Measurements from ENCODE around the gene VGLL2.

DNA sequence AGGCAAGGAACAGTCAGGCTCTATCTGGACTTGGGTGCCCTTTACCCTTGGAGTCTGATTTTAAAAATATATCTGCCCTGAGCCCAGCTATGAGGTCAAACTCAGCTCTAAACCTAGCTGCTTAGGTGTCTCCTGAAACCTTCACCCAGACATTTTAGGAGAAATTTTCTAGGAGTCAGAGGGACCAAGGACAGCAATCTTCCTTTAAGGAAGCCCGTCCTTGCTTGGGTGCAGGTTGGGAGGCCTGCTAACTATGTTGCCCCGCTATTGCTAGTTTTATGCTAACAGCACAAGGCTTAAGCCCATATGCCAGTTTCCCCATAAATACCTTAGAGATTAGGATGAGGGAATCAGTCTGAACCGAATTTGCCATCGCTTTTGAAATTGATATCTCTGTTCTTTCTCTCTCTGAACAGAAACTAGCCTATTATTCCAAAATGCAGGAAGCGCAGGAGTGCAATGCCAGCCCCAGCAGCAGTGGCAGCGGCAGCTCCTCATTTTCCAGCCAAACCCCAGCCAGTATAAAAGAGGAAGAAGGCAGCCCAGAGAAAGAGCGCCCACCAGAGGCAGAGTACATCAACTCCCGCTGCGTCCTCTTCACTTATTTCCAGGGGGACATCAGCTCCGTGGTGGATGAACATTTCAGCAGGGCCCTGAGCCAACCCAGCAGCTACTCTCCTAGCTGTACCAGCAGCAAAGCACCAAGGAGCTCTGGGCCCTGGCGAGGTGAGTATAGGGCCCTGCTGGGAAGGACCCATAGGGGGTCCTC, 2.6 kb downstream of the VGLL2 start:
- TF ChIP-seq, protein P1, sequence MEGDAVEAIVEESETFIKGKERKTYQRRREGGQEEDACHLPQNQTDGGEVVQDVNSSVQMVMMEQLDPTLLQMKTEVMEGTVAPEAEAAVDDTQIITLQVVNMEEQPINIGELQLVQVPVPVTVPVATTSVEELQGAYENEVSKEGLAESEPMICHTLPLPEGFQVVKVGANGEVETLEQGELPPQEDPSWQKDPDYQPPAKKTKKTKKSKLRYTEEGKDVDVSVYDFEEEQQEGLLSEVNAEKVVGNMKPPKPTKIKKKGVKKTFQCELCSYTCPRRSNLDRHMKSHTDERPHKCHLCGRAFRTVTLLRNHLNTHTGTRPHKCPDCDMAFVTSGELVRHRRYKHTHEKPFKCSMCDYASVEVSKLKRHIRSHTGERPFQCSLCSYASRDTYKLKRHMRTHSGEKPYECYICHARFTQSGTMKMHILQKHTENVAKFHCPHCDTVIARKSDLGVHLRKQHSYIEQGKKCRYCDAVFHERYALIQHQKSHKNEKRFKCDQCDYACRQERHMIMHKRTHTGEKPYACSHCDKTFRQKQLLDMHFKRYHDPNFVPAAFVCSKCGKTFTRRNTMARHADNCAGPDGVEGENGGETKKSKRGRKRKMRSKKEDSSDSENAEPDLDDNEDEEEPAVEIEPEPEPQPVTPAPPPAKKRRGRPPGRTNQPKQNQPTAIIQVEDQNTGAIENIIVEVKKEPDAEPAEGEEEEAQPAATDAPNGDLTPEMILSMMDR (IDR thresholded peaks at IDR 0.05 in 4 of 5, conservative IDR thresholded peaks at IDR 0.05 in 1 of 5): peak; percentile 28 to 65 (median 49)
- peak; percentile 23 to 59 for TF ChIP-seq POLR2A (IDR thresholded peaks at IDR 0.05)
